Peyer's patch (tissue), 4 donors: ENCODE results near the gene RNF130.

Experiments
- POLR2A ChIP-seq, 2 donors: fragments of 450-650 bp; IDR thresholded peaks; one replicate each; pipeline ENCODE4 v1.5.1; 2017; ENCODE audit warnings: antibody characterized with exemption in 2 of 2, mild to moderate bottlenecking in 2 of 2, moderate library complexity in 2 of 2
- TF ChIP-seq, protein P1 (sequence below), 6 experiments: fragments of 450-650 bp in 4 of 6; fragments of 200-600 bp in 2 of 6; sonication (generic) in 1 of 6; IDR thresholded peaks; one replicate each; pipeline ENCODE4 v1.5.1; 2017 to 2019; ENCODE audit warnings: antibody characterized with exemption in 6 of 6, mild to moderate bottlenecking in 3 of 6, moderate library complexity in 1 of 6

GRCh38 chr5:180098991-180099732 is 27.6 kb upstream of the RNF130 start:
- TF ChIP-seq, protein P1, sequence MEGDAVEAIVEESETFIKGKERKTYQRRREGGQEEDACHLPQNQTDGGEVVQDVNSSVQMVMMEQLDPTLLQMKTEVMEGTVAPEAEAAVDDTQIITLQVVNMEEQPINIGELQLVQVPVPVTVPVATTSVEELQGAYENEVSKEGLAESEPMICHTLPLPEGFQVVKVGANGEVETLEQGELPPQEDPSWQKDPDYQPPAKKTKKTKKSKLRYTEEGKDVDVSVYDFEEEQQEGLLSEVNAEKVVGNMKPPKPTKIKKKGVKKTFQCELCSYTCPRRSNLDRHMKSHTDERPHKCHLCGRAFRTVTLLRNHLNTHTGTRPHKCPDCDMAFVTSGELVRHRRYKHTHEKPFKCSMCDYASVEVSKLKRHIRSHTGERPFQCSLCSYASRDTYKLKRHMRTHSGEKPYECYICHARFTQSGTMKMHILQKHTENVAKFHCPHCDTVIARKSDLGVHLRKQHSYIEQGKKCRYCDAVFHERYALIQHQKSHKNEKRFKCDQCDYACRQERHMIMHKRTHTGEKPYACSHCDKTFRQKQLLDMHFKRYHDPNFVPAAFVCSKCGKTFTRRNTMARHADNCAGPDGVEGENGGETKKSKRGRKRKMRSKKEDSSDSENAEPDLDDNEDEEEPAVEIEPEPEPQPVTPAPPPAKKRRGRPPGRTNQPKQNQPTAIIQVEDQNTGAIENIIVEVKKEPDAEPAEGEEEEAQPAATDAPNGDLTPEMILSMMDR (IDR thresholded peaks at IDR 0.05): no peak
- no peak for TF ChIP-seq POLR2A (IDR thresholded peaks at IDR 0.05)
